Nephron (organoid): Measurements from ENCODE around the gene SMIM13.

Experiments
- H3K27ac Mint-ChIP-seq, 3 experiments: 2 replicates each; pipeline ENCODE4 v1.8.0; 2020; ENCODE audit warnings: mixed read lengths in 3 of 3, mild to moderate bottlenecking in 2 of 3, moderate library complexity in 1 of 3
- H3K27me3 Mint-ChIP-seq: 2 replicates; pipeline ENCODE4 v1.8.0; 2021; ENCODE audit warnings: low read depth, mild to moderate bottlenecking, moderate library complexity, mixed read lengths
- H3K36me3 Mint-ChIP-seq: 2 replicates; pipeline ENCODE4 v1.8.0; 2020; ENCODE audit warnings: low read depth, mixed read lengths
- H3K4me1 Mint-ChIP-seq: 2 replicates; pipeline ENCODE4 v1.8.0; 2020; ENCODE audit warnings: mixed read lengths
- H3K4me3 Mint-ChIP-seq, 3 experiments: 2 replicates each; pipeline ENCODE4 v1.8.0; 2020; ENCODE audit warnings: mild to moderate bottlenecking in 3 of 3, mixed read lengths in 3 of 3, moderate library complexity in 2 of 3
- H3K9me3 Mint-ChIP-seq: 2 replicates; pipeline ENCODE4 v1.8.0; 2020; ENCODE audit warnings: mixed read lengths
- TF ChIP-seq, protein P1 (sequence below), 3 experiments: fragments of 200-600 bp; sonication (generic); IDR thresholded peaks; one replicate each; pipeline ENCODE4 v1.5.0; 2021; ENCODE audit warnings: antibody characterized with exemption in 3 of 3; ENCODE audit not compliant: unreplicated experiment in 3 of 3

SMIM13 gene

DNA sequence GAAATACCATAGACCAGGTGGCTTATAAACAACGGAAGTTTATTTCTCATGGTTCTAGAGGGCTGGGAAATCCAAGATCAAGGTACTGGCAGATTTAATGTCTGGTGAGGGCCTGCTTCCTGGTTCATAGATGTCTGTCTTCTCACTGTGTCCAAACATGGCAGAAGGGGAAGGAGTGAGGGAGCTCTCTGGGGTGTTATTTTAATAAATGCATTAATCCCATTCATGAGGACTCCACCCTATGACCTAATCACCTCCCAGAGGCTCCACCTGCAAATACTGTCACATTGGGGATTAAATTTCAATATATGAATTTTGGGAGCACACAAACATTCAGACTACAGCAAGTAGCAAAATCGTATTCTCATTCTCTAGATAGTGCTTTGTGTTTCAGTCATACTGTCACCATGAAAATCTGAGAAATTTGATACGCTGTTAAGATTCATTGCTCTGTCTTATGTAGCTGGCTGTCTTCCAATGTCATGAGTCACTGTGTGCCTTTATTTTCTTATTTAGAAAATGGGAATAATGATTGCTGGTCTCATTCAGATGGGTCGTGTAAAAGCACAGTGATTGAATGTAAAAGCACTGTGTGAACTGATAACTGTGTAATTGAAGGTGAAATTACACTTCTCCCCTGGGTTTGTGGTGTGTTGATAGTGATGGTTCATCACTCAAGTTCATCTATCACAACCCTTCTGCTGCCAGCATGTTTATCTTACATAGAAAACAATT, 26.8 kb downstream of the SMIM13 start:
- TF ChIP-seq, protein P1, sequence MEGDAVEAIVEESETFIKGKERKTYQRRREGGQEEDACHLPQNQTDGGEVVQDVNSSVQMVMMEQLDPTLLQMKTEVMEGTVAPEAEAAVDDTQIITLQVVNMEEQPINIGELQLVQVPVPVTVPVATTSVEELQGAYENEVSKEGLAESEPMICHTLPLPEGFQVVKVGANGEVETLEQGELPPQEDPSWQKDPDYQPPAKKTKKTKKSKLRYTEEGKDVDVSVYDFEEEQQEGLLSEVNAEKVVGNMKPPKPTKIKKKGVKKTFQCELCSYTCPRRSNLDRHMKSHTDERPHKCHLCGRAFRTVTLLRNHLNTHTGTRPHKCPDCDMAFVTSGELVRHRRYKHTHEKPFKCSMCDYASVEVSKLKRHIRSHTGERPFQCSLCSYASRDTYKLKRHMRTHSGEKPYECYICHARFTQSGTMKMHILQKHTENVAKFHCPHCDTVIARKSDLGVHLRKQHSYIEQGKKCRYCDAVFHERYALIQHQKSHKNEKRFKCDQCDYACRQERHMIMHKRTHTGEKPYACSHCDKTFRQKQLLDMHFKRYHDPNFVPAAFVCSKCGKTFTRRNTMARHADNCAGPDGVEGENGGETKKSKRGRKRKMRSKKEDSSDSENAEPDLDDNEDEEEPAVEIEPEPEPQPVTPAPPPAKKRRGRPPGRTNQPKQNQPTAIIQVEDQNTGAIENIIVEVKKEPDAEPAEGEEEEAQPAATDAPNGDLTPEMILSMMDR (IDR thresholded peaks at IDR 0.05; ENCODE audit: unreplicated experiment in 3 of 3) = no peak
- Mint-ChIP-seq H3K27me3 (no peaks in the 10 kb centered on the region), H3K4me3 (no peak overlapping the region), H3K4me1 (peaks cover 27% of the 10 kb centered on the region), H3K9me3 (no peaks in the 10 kb centered on the region), H3K36me3 (peaks cover 5% of the 10 kb centered on the region), H3K27ac (no peak overlapping the region)

DNA sequence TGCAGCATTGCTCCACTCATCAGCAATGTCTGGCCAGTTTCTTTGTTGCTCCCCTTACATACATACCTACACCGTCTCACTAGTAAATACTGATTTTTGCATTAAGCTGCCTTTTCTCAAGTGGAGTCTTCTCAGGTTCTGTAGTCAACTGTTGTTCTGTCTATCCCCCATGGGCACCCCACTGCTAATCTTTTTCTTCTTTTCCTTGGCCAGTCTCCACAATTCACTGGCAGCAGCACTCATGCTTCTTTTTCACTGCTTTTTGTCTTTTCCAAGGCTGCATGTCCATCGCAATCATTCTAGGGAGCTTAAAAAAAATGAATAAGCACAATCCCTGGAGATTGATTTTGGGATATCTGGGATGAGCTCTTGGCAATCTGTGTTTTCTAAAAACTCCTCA, 28.2 kb downstream of the SMIM13 start:
- Mint-ChIP-seq H3K4me3 (no peak overlapping the region), H3K27me3 (no peaks in the 10 kb centered on the region), H3K4me1 (peaks cover 27% of the 10 kb centered on the region), H3K36me3 (peaks cover 15% of the 10 kb centered on the region), H3K27ac (no peak overlapping the region), H3K9me3 (no peaks in the 10 kb centered on the region)
- TF ChIP-seq, protein P1 (IDR thresholded peaks at IDR 0.05; ENCODE audit: unreplicated experiment in 3 of 3) = no peak

DNA sequence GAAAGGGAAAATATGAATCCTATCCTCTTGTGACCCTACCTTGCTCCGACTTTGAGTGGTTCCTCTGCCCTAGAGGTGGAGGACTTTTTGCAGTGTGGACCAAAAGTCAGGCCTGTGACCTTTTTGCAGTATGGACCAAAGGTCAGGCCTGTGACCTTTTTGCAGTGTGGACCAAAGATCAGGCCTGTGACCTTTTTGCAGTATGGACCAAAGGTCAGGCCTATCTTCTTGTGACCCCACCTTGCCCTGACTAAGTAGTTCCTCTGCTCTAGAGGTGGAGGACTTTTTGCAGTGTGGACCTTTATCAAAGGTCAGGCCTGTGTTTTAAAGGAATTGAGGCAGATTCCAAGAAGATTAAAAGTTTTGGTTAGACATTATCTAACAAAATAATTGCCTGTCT, 28.7 kb downstream of the SMIM13 start:
- TF ChIP-seq, protein P1 (IDR thresholded peaks at IDR 0.05; ENCODE audit: unreplicated experiment in 3 of 3) = no peak
- Mint-ChIP-seq H3K9me3 (no peaks in the 10 kb centered on the region), H3K4me3 (no peak overlapping the region), H3K36me3 (peaks cover 18% of the 10 kb centered on the region), H3K27me3 (no peaks in the 10 kb centered on the region), H3K4me1 (peaks cover 27% of the 10 kb centered on the region), H3K27ac (no peak overlapping the region)

DNA sequence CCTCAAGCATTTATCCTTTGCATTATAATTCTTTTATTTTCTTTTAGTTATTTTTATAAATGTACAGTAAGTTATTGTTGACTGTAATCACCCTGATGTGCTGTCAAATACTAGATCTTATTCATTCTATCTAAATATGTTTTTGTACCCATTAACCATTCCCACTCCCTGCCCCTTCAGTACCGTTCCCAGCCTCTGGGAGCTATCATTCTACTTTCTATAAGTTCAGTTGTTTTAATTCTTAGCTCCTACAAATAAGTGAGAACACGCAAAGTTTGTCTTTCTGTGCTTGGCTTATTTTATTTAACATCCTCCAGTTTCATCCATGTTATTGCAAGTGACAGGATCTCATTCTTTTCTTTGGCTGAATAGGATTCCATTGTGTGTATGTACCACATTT, 30.3 kb downstream of the SMIM13 start:
- peaks cover 27% of the 10 kb centered on the region for H3K4me1 Mint-ChIP-seq
- TF ChIP-seq, protein P1 (IDR thresholded peaks at IDR 0.05; ENCODE audit: unreplicated experiment in 3 of 3) = peak in 1 of 3 experiments; percentile 13
- no peaks in the 10 kb centered on the region for H3K27me3 Mint-ChIP-seq
- peaks cover 18% of the 10 kb centered on the region for H3K36me3 Mint-ChIP-seq
- H3K9me3 Mint-ChIP-seq = no peaks in the 10 kb centered on the region
- no peak overlapping the region for H3K27ac Mint-ChIP-seq
- H3K4me3 Mint-ChIP-seq = no peak overlapping the region

DNA sequence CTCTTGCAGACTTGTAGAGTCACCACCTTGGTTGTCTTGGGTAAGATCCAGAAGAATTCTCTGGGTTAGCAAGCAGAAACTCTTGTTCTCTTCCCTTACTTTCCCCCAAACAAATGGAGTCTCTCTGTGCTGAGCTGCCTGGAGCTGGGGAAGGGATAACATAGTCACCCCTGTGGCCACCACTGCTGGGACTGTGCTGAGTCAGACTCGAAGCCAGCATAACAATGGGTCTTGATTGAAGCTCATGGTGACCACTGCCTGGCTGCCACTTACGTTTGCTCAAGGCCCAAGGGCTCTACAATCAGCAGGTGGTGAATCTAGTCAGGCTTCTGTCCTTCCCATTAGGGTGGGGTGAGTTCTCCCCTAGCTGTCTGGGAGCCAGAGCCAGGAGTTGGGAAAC, 33.2 kb downstream of the SMIM13 start:
- no peaks in the 10 kb centered on the region for H3K9me3 Mint-ChIP-seq
- no peak overlapping the region for H3K27ac Mint-ChIP-seq
- H3K36me3 Mint-ChIP-seq = peaks cover 20% of the 10 kb centered on the region
- no peak overlapping the region for H3K4me3 Mint-ChIP-seq
- H3K4me1 Mint-ChIP-seq = peaks cover 3% of the 10 kb centered on the region
- no peaks in the 10 kb centered on the region for H3K27me3 Mint-ChIP-seq
- TF ChIP-seq, protein P1 (IDR thresholded peaks at IDR 0.05; ENCODE audit: unreplicated experiment in 3 of 3) = no peak

DNA sequence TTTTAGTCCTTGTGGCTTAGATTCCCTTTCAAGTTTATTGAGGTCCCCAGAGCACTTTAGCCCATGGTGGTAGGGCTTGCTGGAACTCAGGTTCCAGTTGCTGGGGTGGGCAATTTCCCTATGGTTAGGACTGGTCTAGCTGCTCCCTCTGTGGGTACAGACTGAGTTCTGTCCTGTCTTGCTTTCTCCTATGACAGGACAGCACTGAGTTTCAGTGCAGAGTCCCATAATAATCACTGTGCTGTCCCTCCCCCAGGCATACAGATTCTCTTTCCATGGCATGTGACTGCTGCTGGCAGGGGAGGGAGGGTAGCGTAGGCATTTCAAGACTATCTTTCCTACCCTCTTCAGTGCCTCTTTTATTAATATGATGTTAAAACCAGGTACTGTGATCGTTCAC, 35.0 kb downstream of the SMIM13 start:
- TF ChIP-seq, protein P1 (IDR thresholded peaks at IDR 0.05; ENCODE audit: unreplicated experiment in 3 of 3) = no peak
- Mint-ChIP-seq H3K36me3 (peaks cover 20% of the 10 kb centered on the region), H3K4me1 (no peaks in the 10 kb centered on the region), H3K27ac (no peak overlapping the region), H3K27me3 (no peaks in the 10 kb centered on the region), H3K9me3 (no peaks in the 10 kb centered on the region), H3K4me3 (no peak overlapping the region)
